ENCODE results near the gene SGMS2.

DNA sequence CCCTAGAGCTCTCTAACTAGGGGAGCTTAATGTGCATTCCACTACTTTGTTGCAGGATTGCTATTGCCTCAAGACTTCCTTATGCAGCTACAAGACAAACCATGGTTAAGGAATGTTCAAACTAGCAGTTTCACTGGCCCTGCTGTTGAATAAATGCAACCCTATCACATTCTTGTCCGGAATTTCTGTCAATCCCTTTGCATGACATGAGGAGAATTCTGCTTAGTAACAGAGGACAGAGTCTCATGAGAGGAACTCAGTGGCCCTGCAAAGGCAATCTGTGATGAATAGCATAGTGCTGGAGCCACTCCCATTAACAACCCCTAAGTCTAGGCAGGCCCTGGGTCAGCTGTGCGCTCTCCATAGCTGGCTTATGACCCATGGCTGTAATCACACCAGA, 30.7 kb upstream of the SGMS2 start:
- TF ChIP-seq, protein P1, sequence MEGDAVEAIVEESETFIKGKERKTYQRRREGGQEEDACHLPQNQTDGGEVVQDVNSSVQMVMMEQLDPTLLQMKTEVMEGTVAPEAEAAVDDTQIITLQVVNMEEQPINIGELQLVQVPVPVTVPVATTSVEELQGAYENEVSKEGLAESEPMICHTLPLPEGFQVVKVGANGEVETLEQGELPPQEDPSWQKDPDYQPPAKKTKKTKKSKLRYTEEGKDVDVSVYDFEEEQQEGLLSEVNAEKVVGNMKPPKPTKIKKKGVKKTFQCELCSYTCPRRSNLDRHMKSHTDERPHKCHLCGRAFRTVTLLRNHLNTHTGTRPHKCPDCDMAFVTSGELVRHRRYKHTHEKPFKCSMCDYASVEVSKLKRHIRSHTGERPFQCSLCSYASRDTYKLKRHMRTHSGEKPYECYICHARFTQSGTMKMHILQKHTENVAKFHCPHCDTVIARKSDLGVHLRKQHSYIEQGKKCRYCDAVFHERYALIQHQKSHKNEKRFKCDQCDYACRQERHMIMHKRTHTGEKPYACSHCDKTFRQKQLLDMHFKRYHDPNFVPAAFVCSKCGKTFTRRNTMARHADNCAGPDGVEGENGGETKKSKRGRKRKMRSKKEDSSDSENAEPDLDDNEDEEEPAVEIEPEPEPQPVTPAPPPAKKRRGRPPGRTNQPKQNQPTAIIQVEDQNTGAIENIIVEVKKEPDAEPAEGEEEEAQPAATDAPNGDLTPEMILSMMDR (IDR thresholded peaks at IDR 0.05) = no peak
- TF ChIP-seq EZH2 (IDR thresholded peaks at IDR 0.05; ENCODE audit: borderline replicate concordance, insufficient read depth, low read depth, low read length, poor library complexity, severe bottlenecking) = no peak

Measured in B cell (primary cell).